Lower leg skin (tissue), 4 donors: ENCODE measurements around the gene SLC35A1. TPM values are rescaled to one million over a fixed set of nuclear protein-coding genes. Genes with fewer than 3 reads are reported as not detected.
"Not testable (repeated sequence)": the region's sequence is repeated elsewhere in the genome, so short reads cannot be mapped to it uniquely, and the experiment has no call there.

ENCODE experiments used
- DNase-seq, 2 donors: peaks; one replicate each; pipeline ENCODE4 v3.0.0-alpha.2; 2019; ENCODE audit warnings: low spot score in 2 of 2
- H3K4me3 ChIP-seq: fragments of 200-600 bp; sonication (generic); 2 replicates; pipeline ENCODE4 v1.5.1; 2017; ENCODE audit warnings: mild to moderate bottlenecking, low read depth; ENCODE audit not compliant: poor library complexity, severe bottlenecking
- POLR2A ChIP-seq, 2 donors: fragments of 450-650 bp; IDR thresholded peaks; one replicate each; pipeline ENCODE4 v1.6.1; 2016 to 2017; ENCODE audit warnings: antibody characterized with exemption in 2 of 2, mild to moderate bottlenecking in 1 of 2, moderate library complexity in 1 of 2
- WGBS, 2 donors: methylation state at CpG; one replicate each; pipeline ENCODE4 v1.1.5; 2018; 5-methylcytosine and 5-hydroxymethylcytosine counted together
- intact Hi-C: fragments of 100-400 bp; cut with DNase I; formaldehyde crosslinking; loops from one replicate; pipeline ENCODE4 v1.15.0; 2023; ENCODE audit warnings: low total_unique reads
- total RNA-seq, 4 donors: library from RNA; depleted of rRNA; stranded (reverse); fragments of >200 nt; gene quantifications; one replicate each; pipeline ENCODE4 v1.1.0, GENCODE V29; 2016
- TF ChIP-seq, protein P1 (sequence below), 3 donors: fragments of 450-650 bp; IDR thresholded peaks; one replicate each; pipeline ENCODE4 v1.5.1; 2016; ENCODE audit warnings: antibody characterized with exemption in 3 of 3, mild to moderate bottlenecking in 3 of 3, moderate library complexity in 2 of 3

The SLC35A1 gene
- total RNA-seq, 4 donors from 2014 or later = 19.7 to 29.0 (median 21.7) TPM

DNA sequence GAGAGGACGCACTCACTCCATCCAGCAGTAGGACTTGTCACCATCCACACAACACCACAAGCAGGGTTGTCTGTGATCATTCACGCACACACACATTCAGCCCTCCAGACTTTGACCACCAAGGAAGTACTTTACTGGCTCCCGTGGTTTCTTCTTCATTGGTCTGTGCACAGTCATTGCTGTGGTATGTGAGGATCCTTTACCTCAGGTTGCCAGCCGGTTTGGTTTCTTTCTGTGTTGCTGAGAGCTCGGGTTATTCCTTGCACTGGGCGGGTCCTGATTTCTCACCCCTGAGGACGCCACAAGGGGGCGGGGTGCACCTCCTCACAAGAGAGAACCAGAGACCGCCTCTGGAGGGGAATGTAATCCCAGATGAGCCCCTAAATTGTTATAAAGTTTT is 11.2 kb downstream of the SLC35A1 start:
- no peak for TF ChIP-seq POLR2A (IDR thresholded peaks at IDR 0.05)
- TF ChIP-seq, protein P1, sequence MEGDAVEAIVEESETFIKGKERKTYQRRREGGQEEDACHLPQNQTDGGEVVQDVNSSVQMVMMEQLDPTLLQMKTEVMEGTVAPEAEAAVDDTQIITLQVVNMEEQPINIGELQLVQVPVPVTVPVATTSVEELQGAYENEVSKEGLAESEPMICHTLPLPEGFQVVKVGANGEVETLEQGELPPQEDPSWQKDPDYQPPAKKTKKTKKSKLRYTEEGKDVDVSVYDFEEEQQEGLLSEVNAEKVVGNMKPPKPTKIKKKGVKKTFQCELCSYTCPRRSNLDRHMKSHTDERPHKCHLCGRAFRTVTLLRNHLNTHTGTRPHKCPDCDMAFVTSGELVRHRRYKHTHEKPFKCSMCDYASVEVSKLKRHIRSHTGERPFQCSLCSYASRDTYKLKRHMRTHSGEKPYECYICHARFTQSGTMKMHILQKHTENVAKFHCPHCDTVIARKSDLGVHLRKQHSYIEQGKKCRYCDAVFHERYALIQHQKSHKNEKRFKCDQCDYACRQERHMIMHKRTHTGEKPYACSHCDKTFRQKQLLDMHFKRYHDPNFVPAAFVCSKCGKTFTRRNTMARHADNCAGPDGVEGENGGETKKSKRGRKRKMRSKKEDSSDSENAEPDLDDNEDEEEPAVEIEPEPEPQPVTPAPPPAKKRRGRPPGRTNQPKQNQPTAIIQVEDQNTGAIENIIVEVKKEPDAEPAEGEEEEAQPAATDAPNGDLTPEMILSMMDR (IDR thresholded peaks at IDR 0.05) = no peak
- H3K4me3 ChIP-seq = no peak overlapping the region
- 83 to 87% methylated on average over 9 of the region's 9 CpGs for WGBS, 2 donors
- intact Hi-C loops = no loop called here
- DNase-seq = no peak

DNA sequence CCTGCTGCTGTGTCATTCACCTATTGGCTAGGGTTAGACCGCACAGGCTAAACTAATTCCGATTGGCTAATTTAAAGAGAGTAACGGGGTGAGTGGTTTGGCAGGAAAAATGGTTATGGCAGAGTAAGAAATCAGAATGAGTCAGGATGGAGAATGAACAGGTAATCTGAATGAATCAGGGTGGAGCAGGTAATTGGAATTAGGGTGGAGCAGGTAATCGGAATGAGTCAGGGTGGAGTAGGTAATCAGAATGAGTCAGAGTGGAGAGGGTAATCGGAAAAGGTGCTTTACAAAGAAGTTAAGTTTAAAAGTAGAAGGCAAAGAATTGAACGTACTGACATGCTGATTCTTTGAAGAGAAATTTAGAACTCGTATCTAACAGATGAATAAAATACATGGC is 11.7 kb downstream of the SLC35A1 start:
- intact Hi-C loops = no loop called here
- no peak for TF ChIP-seq POLR2A (IDR thresholded peaks at IDR 0.05)
- TF ChIP-seq, protein P1 (IDR thresholded peaks at IDR 0.05) = no peak
- no peak overlapping the region for H3K4me3 ChIP-seq
- 79 to 80% methylated on average over 7 of the region's 7 CpGs for WGBS, 2 donors
- DNase-seq = no peak

DNA sequence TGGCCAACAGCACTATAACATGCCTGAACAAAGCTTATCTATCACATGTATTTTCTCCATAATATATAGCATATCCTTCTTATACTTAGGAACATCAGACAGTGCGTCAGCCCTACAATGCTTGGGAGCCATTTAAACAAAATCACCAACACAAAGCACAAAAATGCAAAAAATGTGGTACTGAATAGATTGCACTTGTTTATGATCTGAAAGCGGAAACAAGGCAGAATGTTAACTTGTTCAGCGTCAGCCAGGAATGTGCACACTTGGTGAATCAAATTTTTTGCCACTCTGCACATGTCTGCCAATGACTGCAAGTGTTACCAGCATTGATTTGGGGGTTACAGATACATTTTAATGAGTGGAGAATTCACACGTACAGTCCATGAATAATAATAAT is 14.8 kb downstream of the SLC35A1 start:
- TF ChIP-seq POLR2A (IDR thresholded peaks at IDR 0.05) = no peak
- TF ChIP-seq, protein P1 (IDR thresholded peaks at IDR 0.05) = no peak
- 83 to 84% methylated on average over 4 of the region's 4 CpGs for WGBS, 2 donors
- DNase-seq = no peak
- intact Hi-C loops = no loop called here
- no peak overlapping the region for H3K4me3 ChIP-seq

DNA sequence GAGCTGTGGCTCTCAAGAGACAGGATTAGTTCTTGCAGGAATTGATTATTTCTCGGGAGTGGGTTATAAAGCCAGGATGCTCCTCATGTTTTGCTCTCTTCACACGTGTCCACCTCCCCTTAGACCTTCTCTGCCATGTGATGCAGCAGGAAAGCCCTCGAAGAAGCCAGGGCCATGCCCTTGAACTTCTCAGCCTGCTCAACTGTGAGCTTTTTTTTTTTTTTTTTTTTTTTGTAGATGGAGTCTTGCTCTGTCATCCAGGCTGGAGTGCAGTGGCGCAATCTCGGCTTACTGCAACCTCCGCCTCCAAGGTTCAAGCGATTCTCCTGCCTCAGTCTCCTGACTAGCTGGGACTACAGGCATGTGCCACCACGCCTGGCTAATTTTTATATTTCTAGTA is 16.6 kb downstream of the SLC35A1 start:
- WGBS, 2 donors = 90 to 95% methylated on average over 8 of the region's 8 CpGs
- intact Hi-C loops, DNase-seq, H3K4me3 ChIP-seq: not testable (repeated sequence)

DNA sequence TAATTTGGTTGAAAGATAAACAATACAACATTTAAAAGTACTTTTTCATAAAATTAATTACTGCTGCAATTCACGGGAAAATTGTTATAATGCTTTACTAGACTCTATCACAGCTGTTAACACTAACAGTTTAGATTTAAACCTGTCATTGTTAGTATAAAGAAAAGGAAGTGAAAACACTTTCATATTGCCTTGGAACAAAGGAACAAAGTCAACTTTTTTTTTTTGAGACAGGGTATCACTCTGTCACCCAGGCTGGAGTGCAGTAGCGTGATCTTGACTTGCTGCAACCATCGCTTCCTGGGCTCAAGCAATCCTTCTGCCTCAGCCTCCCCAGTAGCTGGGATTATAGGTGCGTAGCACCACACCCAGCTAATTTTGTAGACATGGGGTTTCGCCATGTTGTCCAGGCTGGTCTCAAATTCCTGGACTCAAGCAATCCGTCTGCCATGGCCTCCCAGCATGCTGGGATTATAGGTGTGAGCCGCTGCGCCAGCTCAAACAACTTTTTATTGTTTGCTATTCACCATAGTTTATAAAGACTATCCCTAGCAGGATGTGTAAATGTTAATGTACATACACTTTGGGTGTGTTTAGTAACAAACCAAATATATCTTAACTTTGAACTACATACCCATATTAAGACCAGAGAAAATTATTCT is 22.1 kb downstream of the SLC35A1 start:
- WGBS, 2 donors = 96 to 98% methylated on average over 8 of the region's 8 CpGs
- no peak overlapping the region for H3K4me3 ChIP-seq
- DNase-seq = no peak
- no peak for TF ChIP-seq POLR2A (IDR thresholded peaks at IDR 0.05)
- TF ChIP-seq, protein P1 (IDR thresholded peaks at IDR 0.05) = no peak
- intact Hi-C loops = no loop called here

DNA sequence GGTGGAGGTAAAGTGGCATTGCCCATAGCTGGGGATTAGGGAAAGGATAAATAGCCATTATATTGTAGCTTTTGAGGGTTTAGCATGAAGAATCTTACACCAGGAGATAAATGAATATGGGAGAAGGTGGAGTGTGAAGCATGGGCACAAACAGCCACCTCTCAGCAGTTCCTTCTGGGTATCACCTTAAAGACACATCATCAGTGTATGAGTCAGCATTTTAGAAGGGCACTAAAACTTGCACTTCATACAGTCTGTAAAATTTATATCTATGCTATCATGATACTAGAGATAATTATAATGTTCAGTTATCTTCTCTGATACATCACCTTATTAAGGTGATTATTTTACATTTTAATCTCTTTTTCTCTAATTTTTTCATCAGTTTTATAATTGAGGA is 25.3 kb downstream of the SLC35A1 start:
- H3K4me3 ChIP-seq = no peak overlapping the region
- intact Hi-C loops = no loop called here
- TF ChIP-seq, protein P1 (IDR thresholded peaks at IDR 0.05) = no peak
- TF ChIP-seq POLR2A (IDR thresholded peaks at IDR 0.05) = no peak
- DNase-seq = no peak
